ENCODE measurements around the gene TPPP2.

- TF ChIP-seq CTCF (IDR thresholded peaks at IDR 0.05) = no peak
- no peak for TF ChIP-seq POLR2A (IDR thresholded peaks at IDR 0.05)
These were observed 43.2 kb upstream of the TPPP2 start for GRCh38 chr14:20986811-20987210.

Data from adrenal gland (tissue), 5 donors.